Astrocyte (in vitro differentiated cells and primary cell): Measurements from ENCODE around the gene TCEA2. TPM values are rescaled to one million over a fixed set of nuclear protein-coding genes. Genes with fewer than 3 reads are reported as not detected.

Source experiments
- DNase-seq: peaks from one replicate; pipeline ENCODE4 v3.0.0-alpha.2; 2010; ENCODE audit warnings: low read depth
- FAIRE-seq: peaks from 2 replicates; lab custom pipeline; 2011; peaks lifted over from hg19 to GRCh38; lab: Jason Lieb, UNC
- H2AFZ ChIP-seq: 2 replicates; pipeline ENCODE4 v1.6.0; 2012; ENCODE audit warnings: low read depth, low read length, inconsistent platforms
- H3K27ac ChIP-seq: 2 replicates; pipeline ENCODE4 v1.5.1; 2011; ENCODE audit warnings: low read depth, low read length, inconsistent platforms
- H3K27me3 ChIP-seq: 2 replicates; pipeline ENCODE4 v1.6.0; 2011; ENCODE audit warnings: low read length, inconsistent platforms; ENCODE audit not compliant: insufficient read depth
- H3K36me3 ChIP-seq: 2 replicates; pipeline ENCODE4 v1.5.1; 2011; ENCODE audit warnings: low read length, inconsistent platforms; ENCODE audit not compliant: insufficient read depth
- H3K4me1 ChIP-seq: 2 replicates; pipeline ENCODE4 v1.5.1; 2011; ENCODE audit warnings: low read length, inconsistent platforms; ENCODE audit not compliant: insufficient read depth
- H3K4me2 ChIP-seq: 2 replicates; pipeline ENCODE4 v1.6.0; 2012; ENCODE audit warnings: low read length, inconsistent platforms
- H3K4me3 ChIP-seq: 2 replicates; pipeline ENCODE4 v1.5.1; 2011; ENCODE audit warnings: low read depth, mild to moderate bottlenecking, low read length, inconsistent platforms; ENCODE audit not compliant: insufficient read depth
- H3K79me2 ChIP-seq: 2 replicates; pipeline ENCODE4 v1.6.0; 2012; ENCODE audit warnings: mild to moderate bottlenecking, low read length, inconsistent platforms; ENCODE audit not compliant: insufficient read depth
- H3K9ac ChIP-seq: 2 replicates; pipeline ENCODE4 v1.6.0; 2012; ENCODE audit warnings: mild to moderate bottlenecking, low read length, inconsistent platforms
- H3K9me3 ChIP-seq: 2 replicates; pipeline ENCODE4 v1.5.1; 2012; ENCODE audit warnings: low read depth, mild to moderate bottlenecking, low read length, inconsistent platforms; ENCODE audit not compliant: insufficient read depth
- H4K20me1 ChIP-seq: 2 replicates; pipeline ENCODE4 v1.6.0; 2012; ENCODE audit warnings: low read length, inconsistent platforms; ENCODE audit not compliant: insufficient read depth
- H3K27ac Mint-ChIP-seq: one replicate; pipeline ENCODE4 v1.8.0; 2021; ENCODE audit warnings: mild to moderate bottlenecking, mixed read lengths; ENCODE audit not compliant: unreplicated experiment
- H3K27me3 Mint-ChIP-seq: one replicate; pipeline ENCODE4 v1.8.0; 2021; ENCODE audit warnings: low read depth, mixed read lengths; ENCODE audit not compliant: unreplicated experiment
- H3K36me3 Mint-ChIP-seq: one replicate; pipeline ENCODE4 v1.8.0; 2021; ENCODE audit warnings: low read depth, mixed read lengths; ENCODE audit not compliant: unreplicated experiment
- H3K4me1 Mint-ChIP-seq: one replicate; pipeline ENCODE4 v1.8.0; 2021; ENCODE audit warnings: low read depth, mixed read lengths; ENCODE audit not compliant: unreplicated experiment
- H3K4me3 Mint-ChIP-seq: one replicate; pipeline ENCODE4 v1.8.0; 2021; ENCODE audit warnings: mild to moderate bottlenecking, moderate library complexity, mixed read lengths; ENCODE audit not compliant: unreplicated experiment
- H3K9me3 Mint-ChIP-seq: one replicate; pipeline ENCODE4 v1.8.0; 2021; ENCODE audit warnings: mild to moderate bottlenecking, mixed read lengths; ENCODE audit not compliant: unreplicated experiment
- CTCF ChIP-seq: IDR thresholded peaks from 2 replicates; pipeline ENCODE4 v1.5.1; 2011; ENCODE audit warnings: low read depth, mild to moderate bottlenecking, inconsistent platforms, low read length, moderate library complexity; ENCODE audit not compliant: insufficient read depth
- EZH2 ChIP-seq: IDR thresholded peaks from 2 replicates; pipeline ENCODE4 v1.6.1; 2012; ENCODE audit warnings: mild to moderate bottlenecking, low read length, inconsistent platforms; ENCODE audit not compliant: insufficient read depth
- total RNA-seq: library from RNA; stranded (reverse); gene quantifications from 2 replicates; pipeline ENCODE4 v1.2.1, GENCODE V29; 2021

Gene TCEA2
- total RNA-seq, 1 donor from 2014 or later: 53.1 TPM

- Mint-ChIP-seq H3K27ac (no peak overlapping the region), H3K27me3 (no peaks in the 10 kb centered on the region), H3K4me1 (no peaks in the 10 kb centered on the region), H3K9me3 (no peaks in the 10 kb centered on the region), H3K4me3 (no peak overlapping the region), H3K36me3 (peaks cover 3% of the 10 kb centered on the region)
- H3K4me2 ChIP-seq: no peak overlapping the region
- no peak overlapping the region for H3K9ac ChIP-seq
- no peak overlapping the region for H2AFZ ChIP-seq
- no peaks in the 10 kb centered on the region for H3K79me2 ChIP-seq
- H3K4me1 ChIP-seq: peaks cover 2% of the 10 kb centered on the region
- peaks cover 13% of the 10 kb centered on the region for H4K20me1 ChIP-seq
- H3K36me3 ChIP-seq: no peaks in the 10 kb centered on the region
- FAIRE-seq (no peak), DNase-seq (no peak)
- H3K9me3 ChIP-seq: no peaks in the 10 kb centered on the region
- no peaks in the 10 kb centered on the region for H3K27me3 ChIP-seq
- no peak overlapping the region for H3K4me3 ChIP-seq
- H3K27ac ChIP-seq: no peak overlapping the region
- TF ChIP-seq EZH2: no peak
These were observed 10.6 kb downstream of the TCEA2 start for GRCh38 chr20:64073476-64074183.

DNA sequence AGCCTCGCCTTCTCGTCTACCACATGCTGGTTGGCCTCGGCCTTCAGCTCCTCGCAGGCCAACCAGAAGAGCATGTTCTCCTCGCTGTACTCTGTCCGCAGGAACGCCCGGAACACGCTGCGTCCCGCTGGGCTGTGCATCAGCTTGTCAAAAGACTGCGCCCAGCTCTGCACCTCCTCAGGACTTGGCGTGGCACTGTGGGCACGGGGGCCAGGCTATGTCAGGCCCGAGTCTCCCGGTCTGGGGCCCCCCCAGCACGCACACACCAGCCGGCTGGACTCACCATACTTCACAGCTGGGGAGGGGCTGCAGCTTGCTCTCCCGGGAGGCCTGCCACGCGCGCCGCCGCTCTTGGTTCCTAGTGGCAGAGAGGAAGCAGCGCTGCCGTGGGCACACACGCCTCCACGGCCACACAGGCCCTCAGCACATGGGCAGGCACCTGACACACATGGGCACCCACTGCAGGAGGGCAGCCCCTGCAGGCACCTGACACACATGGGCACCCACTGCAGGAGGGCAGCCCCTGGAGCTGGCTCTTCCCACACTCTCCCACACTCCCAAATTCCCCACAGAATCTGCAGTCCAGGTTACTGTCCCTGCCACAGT is 11.3 kb downstream of the TCEA2 start:
- Mint-ChIP-seq H3K4me3 (no peak overlapping the region), H3K9me3 (no peaks in the 10 kb centered on the region), H3K27ac (no peak overlapping the region), H3K4me1 (no peaks in the 10 kb centered on the region), H3K27me3 (no peaks in the 10 kb centered on the region), H3K36me3 (peaks cover 3% of the 10 kb centered on the region)
- H3K9me3 ChIP-seq: no peaks in the 10 kb centered on the region
- no peak overlapping the region for H2AFZ ChIP-seq
- no peak overlapping the region for H3K4me2 ChIP-seq
- H4K20me1 ChIP-seq: peaks cover 16% of the 10 kb centered on the region
- no peak for TF ChIP-seq CTCF
- no peak for TF ChIP-seq EZH2
- no peaks in the 10 kb centered on the region for H3K36me3 ChIP-seq
- no peak for DNase-seq
- no peak overlapping the region for H3K9ac ChIP-seq
- no peak overlapping the region for H3K27ac ChIP-seq
- H3K4me1 ChIP-seq: peaks cover 8% of the 10 kb centered on the region
- H3K79me2 ChIP-seq: no peaks in the 10 kb centered on the region
- no peaks in the 10 kb centered on the region for H3K27me3 ChIP-seq
- no peak for FAIRE-seq
- H3K4me3 ChIP-seq: no peak overlapping the region

- H3K4me3 Mint-ChIP-seq: no peak overlapping the region
- Histone ChIP-seq H3K9ac (no peak overlapping the region), H4K20me1 (peaks cover 12% of the 10 kb centered on the region), H3K4me3 (no peak overlapping the region), H3K27me3 (no peaks in the 10 kb centered on the region), H3K36me3 (no peaks in the 10 kb centered on the region), H3K4me2 (no peak overlapping the region), H3K9me3 (no peaks in the 10 kb centered on the region), H3K4me1 (peaks cover 8% of the 10 kb centered on the region), H2AFZ (no peak overlapping the region), H3K79me2 (no peaks in the 10 kb centered on the region), H3K27ac (no peak overlapping the region)
- no peaks in the 10 kb centered on the region for H3K4me1 Mint-ChIP-seq
- DNase-seq (no peak), FAIRE-seq (no peak)
- H3K27me3 Mint-ChIP-seq: no peaks in the 10 kb centered on the region
- H3K9me3 Mint-ChIP-seq: no peaks in the 10 kb centered on the region
- TF ChIP-seq CTCF: no peak
- TF ChIP-seq EZH2: no peak
- H3K27ac Mint-ChIP-seq: no peak overlapping the region
- peaks cover 3% of the 10 kb centered on the region for H3K36me3 Mint-ChIP-seq
These were observed 12.0 kb downstream of the TCEA2 start for GRCh38 chr20:64074963-64075362.
